ENCODE results near the gene ANG. TPM values are rescaled to one million over a fixed set of nuclear protein-coding genes. Genes with fewer than 3 reads are reported as not detected.

Gene ANG
- total and polyA plus RNA-seq, 9 of the 15 experiments (the other 6 are each of a cell fraction or from before 2014, with no cell fraction given): 0.21 to 0.73 (median 0.34) TPM; not detected in 4

DNA sequence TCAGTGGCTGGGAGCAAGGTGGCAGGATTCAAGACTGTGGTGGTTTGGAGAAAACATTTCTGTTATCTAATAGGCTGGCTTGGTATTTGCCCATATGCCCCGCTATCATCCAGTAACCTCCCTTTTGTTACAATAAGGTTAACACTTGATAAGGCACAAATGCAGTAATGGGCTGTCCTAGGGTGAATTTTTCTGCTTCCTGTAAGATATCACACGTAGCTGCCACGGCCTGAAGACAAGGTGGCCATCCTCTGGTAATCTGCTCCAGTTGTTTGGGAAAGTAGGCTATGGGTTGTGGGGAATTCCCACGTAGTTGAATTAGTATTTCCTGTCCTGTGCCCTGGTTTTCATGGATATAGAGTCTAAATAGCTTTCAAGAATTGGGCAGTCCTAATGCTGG, 23.1 kb downstream of the ANG start (continued):
- TF ChIP-seq, protein P1, sequence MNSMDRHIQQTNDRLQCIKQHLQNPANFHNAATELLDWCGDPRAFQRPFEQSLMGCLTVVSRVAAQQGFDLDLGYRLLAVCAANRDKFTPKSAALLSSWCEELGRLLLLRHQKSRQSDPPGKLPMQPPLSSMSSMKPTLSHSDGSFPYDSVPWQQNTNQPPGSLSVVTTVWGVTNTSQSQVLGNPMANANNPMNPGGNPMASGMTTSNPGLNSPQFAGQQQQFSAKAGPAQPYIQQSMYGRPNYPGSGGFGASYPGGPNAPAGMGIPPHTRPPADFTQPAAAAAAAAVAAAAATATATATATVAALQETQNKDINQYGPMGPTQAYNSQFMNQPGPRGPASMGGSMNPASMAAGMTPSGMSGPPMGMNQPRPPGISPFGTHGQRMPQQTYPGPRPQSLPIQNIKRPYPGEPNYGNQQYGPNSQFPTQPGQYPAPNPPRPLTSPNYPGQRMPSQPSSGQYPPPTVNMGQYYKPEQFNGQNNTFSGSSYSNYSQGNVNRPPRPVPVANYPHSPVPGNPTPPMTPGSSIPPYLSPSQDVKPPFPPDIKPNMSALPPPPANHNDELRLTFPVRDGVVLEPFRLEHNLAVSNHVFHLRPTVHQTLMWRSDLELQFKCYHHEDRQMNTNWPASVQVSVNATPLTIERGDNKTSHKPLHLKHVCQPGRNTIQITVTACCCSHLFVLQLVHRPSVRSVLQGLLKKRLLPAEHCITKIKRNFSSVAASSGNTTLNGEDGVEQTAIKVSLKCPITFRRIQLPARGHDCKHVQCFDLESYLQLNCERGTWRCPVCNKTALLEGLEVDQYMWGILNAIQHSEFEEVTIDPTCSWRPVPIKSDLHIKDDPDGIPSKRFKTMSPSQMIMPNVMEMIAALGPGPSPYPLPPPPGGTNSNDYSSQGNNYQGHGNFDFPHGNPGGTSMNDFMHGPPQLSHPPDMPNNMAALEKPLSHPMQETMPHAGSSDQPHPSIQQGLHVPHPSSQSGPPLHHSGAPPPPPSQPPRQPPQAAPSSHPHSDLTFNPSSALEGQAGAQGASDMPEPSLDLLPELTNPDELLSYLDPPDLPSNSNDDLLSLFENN (IDR thresholded peaks at IDR 0.05; ENCODE audit: low read depth in 2 of 2, low read length in 2 of 2): no peak
- TF ChIP-seq GATA2 (CRISPR knock-in tag; IDR thresholded peaks at IDR 0.05) (peak; percentile 36; the same call in 1 of the 2 replicates), HEY1 (CRISPR knock-in tag; IDR thresholded peaks at IDR 0.05; ENCODE audit: borderline replicate concordance) (no peak), ZNF780A (CRISPR knock-in tag; IDR thresholded peaks at IDR 0.05) (no peak), MCM3 (IDR thresholded peaks at IDR 0.05) (no peak), ELF1 (tag; IDR thresholded peaks at IDR 0.05) (no peak), ZNF766 (CRISPR knock-in tag; conservative IDR thresholded peaks at IDR 0.05) (no peak), ADNP (tag; IDR thresholded peaks at IDR 0.05) (no peak), MEIS2 (IDR thresholded peaks at IDR 0.05; ENCODE audit: partially characterized antibody) (no peak), EP300 (IDR thresholded peaks at IDR 0.05; ENCODE audit: low read length) (peak; percentile 42; the same call in 1 of the 2 replicates), SMARCA4 (IDR thresholded peaks at IDR 0.05) (no peak), PTRF (tag; IDR thresholded peaks at IDR 0.05) (no peak), BRD9 (IDR thresholded peaks at IDR 0.05; ENCODE audit: low read depth, partially characterized antibody) (no peak), ZNF444 (CRISPR knock-in tag; IDR thresholded peaks at IDR 0.05) (no peak), CHD2 (IDR thresholded peaks at IDR 0.05; ENCODE audit: low read depth, low read length) (no peak), PRPF4 (IDR thresholded peaks at IDR 0.05; ENCODE audit: insufficient read depth, low read depth, low read length, poor library complexity, severe bottlenecking) (no peak), ZBTB9 (CRISPR knock-in tag; IDR thresholded peaks at IDR 0.05) (no peak), SMARCE1 (IDR thresholded peaks at IDR 0.05) (no peak), ZBTB7A (IDR thresholded peaks at IDR 0.05; ENCODE audit: borderline replicate concordance, control insufficient read depth, low read depth, low read length) (no peak), DIDO1 (tag; IDR thresholded peaks at IDR 0.05; ENCODE audit: low read depth) (no peak), HMG20A (CRISPR knock-in tag; conservative IDR thresholded peaks at IDR 0.05) (no peak), PPARD (CRISPR knock-in tag; IDR thresholded peaks at IDR 0.05) (no peak), CREBBP (IDR thresholded peaks at IDR 0.05; ENCODE audit: low read depth, low read length) (no peak), DNMT1 (IDR thresholded peaks at IDR 0.05) (no peak)
- TF ChIP-seq, protein P2, sequence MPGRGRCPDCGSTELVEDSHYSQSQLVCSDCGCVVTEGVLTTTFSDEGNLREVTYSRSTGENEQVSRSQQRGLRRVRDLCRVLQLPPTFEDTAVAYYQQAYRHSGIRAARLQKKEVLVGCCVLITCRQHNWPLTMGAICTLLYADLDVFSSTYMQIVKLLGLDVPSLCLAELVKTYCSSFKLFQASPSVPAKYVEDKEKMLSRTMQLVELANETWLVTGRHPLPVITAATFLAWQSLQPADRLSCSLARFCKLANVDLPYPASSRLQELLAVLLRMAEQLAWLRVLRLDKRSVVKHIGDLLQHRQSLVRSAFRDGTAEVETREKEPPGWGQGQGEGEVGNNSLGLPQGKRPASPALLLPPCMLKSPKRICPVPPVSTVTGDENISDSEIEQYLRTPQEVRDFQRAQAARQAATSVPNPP (IDR thresholded peaks at IDR 0.05; ENCODE audit: borderline replicate concordance, insufficient read depth, insufficient read length): no peak
- TF ChIP-seq, protein P3, sequence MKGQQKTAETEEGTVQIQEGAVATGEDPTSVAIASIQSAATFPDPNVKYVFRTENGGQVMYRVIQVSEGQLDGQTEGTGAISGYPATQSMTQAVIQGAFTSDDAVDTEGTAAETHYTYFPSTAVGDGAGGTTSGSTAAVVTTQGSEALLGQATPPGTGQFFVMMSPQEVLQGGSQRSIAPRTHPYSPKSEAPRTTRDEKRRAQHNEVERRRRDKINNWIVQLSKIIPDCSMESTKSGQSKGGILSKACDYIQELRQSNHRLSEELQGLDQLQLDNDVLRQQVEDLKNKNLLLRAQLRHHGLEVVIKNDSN (CRISPR knock-in tag; IDR thresholded peaks at IDR 0.05): no peak
